Measurements from ENCODE around the gene KCTD1. TPM values are rescaled to one million over a fixed set of nuclear protein-coding genes. Genes with fewer than 3 reads are reported as not detected.

KCTD1 gene
- total RNA-seq, 1 donor from 2014 or later, result 1.3 TPM

DNA sequence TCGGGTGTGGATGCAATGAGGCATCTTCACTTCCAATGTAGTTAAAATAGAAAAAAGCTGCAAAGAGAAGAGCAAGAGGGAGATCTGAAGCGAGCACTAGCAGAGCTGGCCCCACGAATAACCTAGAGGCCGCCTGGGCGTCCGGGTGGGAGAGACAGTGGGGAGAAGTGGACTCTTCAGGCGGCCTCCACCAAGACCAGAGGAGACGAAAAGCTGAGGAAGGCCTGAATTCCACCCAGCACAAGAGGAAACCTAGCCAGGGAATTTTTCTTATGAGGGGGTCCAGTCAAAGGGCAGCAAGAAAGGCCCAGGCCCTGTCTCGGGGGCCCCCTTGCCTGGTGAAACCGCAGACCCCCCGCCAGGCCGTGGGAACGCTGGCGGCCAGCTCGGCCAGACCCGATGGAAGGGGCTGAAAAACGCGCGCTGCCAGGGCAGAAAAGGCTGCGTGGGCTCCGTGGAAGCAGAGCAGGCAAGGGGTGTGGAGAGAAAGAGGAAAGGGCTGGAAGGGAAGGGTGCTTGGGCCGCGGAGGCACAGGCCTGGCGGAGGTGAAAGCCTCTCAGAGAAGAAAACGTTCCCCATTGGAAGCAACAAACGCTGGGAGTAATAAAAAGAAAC, 69.2 kb downstream of the KCTD1 start:
- Histone ChIP-seq H3K4me1 (peaks cover 0 to 3% of the 10 kb centered on the region in 2 donors), H3K27me3 (no peaks in the 10 kb centered on the region), H3K36me3 (peaks cover 0 to 5% of the 10 kb centered on the region in 2 donors), H3K27ac (peak overlapping the region; percentile 35 to 39), H3K9me3 (no peaks in the 10 kb centered on the region), H3K4me3 (no peak overlapping the region)
- intact Hi-C loops (cut with DNase I), result no loop called here
- DNase-seq (ENCODE audit: low spot score in 2 of 2), result no peak
- TF ChIP-seq, protein P1, sequence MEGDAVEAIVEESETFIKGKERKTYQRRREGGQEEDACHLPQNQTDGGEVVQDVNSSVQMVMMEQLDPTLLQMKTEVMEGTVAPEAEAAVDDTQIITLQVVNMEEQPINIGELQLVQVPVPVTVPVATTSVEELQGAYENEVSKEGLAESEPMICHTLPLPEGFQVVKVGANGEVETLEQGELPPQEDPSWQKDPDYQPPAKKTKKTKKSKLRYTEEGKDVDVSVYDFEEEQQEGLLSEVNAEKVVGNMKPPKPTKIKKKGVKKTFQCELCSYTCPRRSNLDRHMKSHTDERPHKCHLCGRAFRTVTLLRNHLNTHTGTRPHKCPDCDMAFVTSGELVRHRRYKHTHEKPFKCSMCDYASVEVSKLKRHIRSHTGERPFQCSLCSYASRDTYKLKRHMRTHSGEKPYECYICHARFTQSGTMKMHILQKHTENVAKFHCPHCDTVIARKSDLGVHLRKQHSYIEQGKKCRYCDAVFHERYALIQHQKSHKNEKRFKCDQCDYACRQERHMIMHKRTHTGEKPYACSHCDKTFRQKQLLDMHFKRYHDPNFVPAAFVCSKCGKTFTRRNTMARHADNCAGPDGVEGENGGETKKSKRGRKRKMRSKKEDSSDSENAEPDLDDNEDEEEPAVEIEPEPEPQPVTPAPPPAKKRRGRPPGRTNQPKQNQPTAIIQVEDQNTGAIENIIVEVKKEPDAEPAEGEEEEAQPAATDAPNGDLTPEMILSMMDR (IDR thresholded peaks at IDR 0.05), result no peak

DNA sequence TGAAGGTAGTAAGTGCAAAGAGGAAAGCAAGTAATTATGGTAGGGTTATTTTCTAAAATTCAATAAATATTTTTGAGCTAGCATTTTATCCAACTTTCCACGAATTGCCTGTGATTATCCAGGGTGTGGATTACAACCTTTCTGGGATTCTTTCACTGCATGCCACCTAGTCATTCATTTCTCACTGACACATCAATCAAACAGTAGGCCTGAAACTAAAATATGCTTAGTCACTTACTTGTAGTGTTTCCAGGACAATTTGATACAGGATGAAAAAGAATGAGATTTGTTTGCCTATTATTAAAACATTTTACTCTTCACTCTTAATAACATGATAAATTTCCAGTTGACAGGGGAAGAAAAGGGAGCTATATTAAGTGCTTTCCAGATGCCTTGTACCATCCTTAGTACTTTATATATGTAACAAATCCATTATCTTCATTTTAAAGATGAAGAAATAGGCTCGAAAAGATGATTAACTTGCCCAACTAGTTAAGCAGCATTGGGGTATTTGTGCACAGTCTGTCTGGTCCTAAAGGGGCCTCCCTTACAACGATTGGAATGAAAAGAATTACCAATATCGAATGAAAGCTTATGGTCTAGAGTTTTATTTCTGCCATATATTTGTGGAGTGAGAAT, 70.4 kb downstream of the KCTD1 start:
- peaks cover 0 to 5% of the 10 kb centered on the region in 2 donors for H3K36me3 ChIP-seq
- H3K4me1 ChIP-seq, result peaks cover 0 to 3% of the 10 kb centered on the region in 2 donors
- H3K27me3 ChIP-seq, result no peaks in the 10 kb centered on the region
- H3K27ac ChIP-seq, result no peak overlapping the region
- TF ChIP-seq, protein P1 (IDR thresholded peaks at IDR 0.05), result no peak
- no peak for DNase-seq (ENCODE audit: low spot score in 2 of 2)
- intact Hi-C loops (cut with DNase I), result no loop called here
- no peak overlapping the region for H3K4me3 ChIP-seq
- H3K9me3 ChIP-seq, result no peaks in the 10 kb centered on the region

DNA sequence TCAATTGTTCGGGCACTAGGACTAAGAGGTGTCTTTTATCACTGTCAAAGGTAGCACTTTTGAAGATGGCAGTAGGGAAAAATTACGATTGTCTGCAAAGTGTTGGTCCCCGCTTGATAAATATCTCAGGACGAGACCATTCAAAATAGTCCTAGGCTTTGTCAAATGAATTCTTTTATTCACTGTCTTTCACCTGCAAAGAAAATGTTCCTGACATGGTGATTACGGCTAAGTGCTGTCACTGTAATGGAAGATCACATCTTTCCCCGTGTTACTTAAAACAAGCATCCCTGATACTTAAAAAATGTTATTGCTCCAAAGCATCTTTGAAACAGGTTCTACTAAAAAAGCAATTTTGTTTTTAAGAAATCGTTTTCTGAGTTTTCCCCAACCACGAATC, 71.7 kb downstream of the KCTD1 start:
- H3K4me3 ChIP-seq, result no peak overlapping the region
- intact Hi-C loops (cut with DNase I), result no loop called here
- TF ChIP-seq, protein P1 (IDR thresholded peaks at IDR 0.05), result no peak
- no peak overlapping the region for H3K27ac ChIP-seq
- H3K36me3 ChIP-seq, result peaks cover 0 to 5% of the 10 kb centered on the region in 2 donors
- no peaks in the 10 kb centered on the region for H3K9me3 ChIP-seq
- no peak for DNase-seq (ENCODE audit: low spot score in 2 of 2)
- H3K27me3 ChIP-seq, result no peaks in the 10 kb centered on the region
- H3K4me1 ChIP-seq, result peaks cover 0 to 3% of the 10 kb centered on the region in 2 donors

DNA sequence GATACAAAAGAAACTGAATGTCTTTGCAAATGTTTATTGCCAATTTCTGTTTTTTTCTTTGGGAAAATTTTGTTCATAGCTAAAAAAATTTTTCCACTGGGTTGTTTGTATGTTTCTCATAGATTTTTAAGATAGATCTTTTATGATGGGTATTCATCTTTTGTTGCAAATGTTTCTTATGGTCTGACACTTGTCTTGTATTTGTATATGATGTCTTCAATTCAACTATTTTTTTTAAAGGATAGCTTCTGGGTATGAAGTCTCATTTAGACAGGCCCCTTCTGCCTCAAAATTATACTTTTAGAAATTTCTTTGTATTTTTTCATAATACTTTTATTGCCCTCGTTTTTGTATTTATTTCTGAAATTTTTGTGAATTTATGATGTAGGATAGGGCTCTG, 73.8 kb downstream of the KCTD1 start:
- peaks cover 0 to 5% of the 10 kb centered on the region in 2 donors for H3K36me3 ChIP-seq
- no peak overlapping the region for H3K27ac ChIP-seq
- no peaks in the 10 kb centered on the region for H3K27me3 ChIP-seq
- no peaks in the 10 kb centered on the region for H3K9me3 ChIP-seq
- H3K4me1 ChIP-seq, result peaks cover 0 to 3% of the 10 kb centered on the region in 2 donors
- intact Hi-C loops (cut with DNase I), result no loop called here
- DNase-seq (ENCODE audit: low spot score in 2 of 2), result no peak
- H3K4me3 ChIP-seq, result no peak overlapping the region
- TF ChIP-seq, protein P1 (IDR thresholded peaks at IDR 0.05), result no peak

DNA sequence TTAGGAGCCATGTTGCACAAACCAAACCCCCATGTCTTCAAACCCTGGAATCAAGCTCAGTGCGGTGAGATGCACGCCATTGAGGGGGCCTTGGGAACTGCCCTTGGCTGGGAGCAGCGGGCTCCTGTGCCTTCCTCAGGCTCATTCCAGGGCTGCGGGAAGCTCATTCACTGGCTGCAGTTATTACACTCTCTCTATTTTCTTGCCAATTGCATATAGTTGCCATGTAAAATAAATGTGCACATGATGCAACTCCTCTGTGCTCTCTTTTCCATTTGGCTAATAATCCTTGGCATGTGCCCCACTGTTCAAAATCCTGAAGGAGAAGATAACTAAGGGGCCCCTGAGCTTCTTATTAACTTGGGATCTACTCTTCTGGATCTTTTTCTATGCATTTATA, 74.7 kb downstream of the KCTD1 start:
- H3K27me3 ChIP-seq, result no peaks in the 10 kb centered on the region
- no peak overlapping the region for H3K27ac ChIP-seq
- H3K4me3 ChIP-seq, result no peak overlapping the region
- intact Hi-C loops (cut with DNase I), result no loop called here
- no peak for DNase-seq (ENCODE audit: low spot score in 2 of 2)
- TF ChIP-seq, protein P1 (IDR thresholded peaks at IDR 0.05), result no peak
- peaks cover 0 to 5% of the 10 kb centered on the region in 2 donors for H3K36me3 ChIP-seq
- H3K4me1 ChIP-seq, result no peaks in the 10 kb centered on the region
- no peaks in the 10 kb centered on the region for H3K9me3 ChIP-seq
